HG02759 (cell line): ENCODE measurements around the gene NBEAL1.
"Not testable (repeated sequence)": the region's sequence is repeated elsewhere in the genome, so short reads cannot be mapped to it uniquely, and the experiment has no call there.

Source experiments
- ATAC-seq: cut with Tn5 transposase; IDR thresholded peaks from one replicate; pipeline ENCODE4 v1.9.1; 2021; ENCODE audit warnings: mild to moderate bottlenecking, moderate library complexity; ENCODE audit not compliant: unreplicated experiment

The NBEAL1 gene

DNA sequence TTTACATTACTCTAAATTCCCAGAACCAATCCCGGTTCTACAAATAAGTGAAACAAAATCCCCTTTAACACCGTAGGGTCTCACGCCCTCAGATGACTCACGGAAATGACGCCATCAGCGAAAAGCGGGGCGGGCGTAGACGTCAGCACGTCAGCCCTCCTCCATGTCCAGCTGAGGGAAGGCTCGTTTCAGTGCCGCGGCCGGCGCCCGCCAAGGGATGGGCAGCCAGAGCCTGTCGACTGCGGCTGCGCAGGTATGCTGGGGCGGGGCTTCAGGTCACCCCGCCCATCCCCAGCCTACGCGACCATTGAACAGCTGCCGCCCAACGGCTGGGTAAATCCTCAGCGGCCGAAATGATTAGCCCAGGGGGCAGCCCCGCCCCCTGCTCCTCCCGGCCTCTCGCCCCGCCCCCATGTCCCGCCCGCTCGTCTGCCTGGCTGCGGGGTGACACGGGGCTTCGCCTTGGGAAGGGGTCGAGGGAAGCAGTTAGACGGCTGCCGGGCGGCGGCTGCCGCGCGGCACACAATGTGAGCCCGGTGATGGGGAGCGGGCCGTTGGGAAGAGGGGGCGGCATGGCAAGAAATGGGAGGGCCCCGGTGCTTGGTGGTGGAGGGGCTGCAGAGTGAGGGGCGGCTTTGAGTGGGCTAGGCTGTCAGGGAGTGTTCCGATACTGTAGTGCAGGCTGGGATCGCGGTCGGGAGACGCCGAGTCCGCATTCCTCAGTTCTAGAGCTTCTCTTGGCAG lies at the start of gene NBEAL1:
Gene NBEAL1, plus strand, starts transcription at position 420 of the 744 bp plus-strand sequence. CDS start 1,510 bp downstream, outside the sequence.
- peak; percentile 98 for ATAC-seq

DNA sequence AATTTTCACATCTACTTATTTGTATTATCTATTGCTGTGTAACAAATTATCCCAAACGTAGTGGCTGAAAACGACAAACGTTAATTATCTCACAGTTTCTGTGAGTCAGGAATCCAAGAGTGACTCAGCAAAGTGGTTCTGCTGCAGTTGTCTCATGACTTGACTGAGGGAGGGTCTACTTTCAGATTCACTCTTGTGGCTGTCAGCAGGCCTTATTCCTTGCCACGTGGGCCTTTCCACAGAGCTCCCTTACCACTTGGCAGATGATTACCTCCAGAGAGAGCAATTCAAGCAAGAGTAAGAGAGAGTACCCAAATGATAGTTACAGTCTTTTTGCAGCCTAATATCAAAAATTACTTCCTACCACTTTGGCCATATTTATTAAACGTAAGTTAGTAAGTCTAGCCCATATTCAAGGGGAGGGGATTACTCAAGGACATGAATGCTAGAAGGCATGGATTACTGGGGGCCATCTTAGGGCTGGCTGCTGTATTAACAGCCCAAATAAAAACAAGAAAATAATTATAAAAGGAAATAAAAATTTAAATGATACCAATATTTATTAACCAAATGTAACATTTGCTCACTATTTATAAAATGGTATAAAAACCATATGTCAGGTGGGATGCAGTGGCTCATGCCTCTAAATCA lies 48.7 kb upstream of the NBEAL1 start:
- peak; percentile 98 for ATAC-seq

DNA sequence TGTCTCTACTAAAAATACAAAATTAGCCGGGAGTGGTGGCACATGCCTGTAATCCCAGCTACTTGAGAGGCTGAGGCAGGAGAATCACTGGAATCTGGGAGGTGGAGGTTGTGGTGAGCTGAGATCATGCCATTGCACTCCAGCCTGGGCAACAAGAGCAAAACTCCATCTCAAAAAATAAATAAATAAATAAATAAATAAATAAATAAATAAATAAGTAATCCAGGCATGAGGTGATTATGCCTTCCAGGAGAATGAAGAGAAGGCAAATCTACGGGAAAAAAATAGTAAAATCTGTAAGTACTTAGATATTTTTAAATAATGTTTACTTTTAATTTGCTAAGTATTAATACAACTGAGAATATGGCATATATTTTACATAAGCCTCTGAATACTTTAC lies 45.3 kb upstream of the NBEAL1 start:
- ATAC-seq = not testable (repeated sequence)

DNA sequence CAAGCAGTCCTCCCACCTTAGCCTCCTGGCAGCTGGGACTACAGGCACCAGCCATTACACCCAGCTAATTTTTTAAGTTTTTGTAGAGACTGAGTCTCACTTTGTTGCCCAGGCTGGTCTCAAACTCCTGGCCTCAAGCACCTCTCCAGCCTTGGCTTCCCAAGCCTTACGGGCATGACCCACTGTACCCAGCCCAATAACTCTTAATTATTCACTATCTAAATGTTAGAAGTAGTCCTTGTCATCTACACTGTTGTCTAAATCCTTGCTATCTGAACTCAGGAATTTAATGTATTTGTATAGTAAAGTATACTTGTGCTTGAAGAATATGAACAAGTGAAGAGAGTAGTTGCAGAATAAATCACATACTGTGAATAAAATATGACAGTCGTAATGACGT lies 37.9 kb upstream of the NBEAL1 start:
- no peak for ATAC-seq

DNA sequence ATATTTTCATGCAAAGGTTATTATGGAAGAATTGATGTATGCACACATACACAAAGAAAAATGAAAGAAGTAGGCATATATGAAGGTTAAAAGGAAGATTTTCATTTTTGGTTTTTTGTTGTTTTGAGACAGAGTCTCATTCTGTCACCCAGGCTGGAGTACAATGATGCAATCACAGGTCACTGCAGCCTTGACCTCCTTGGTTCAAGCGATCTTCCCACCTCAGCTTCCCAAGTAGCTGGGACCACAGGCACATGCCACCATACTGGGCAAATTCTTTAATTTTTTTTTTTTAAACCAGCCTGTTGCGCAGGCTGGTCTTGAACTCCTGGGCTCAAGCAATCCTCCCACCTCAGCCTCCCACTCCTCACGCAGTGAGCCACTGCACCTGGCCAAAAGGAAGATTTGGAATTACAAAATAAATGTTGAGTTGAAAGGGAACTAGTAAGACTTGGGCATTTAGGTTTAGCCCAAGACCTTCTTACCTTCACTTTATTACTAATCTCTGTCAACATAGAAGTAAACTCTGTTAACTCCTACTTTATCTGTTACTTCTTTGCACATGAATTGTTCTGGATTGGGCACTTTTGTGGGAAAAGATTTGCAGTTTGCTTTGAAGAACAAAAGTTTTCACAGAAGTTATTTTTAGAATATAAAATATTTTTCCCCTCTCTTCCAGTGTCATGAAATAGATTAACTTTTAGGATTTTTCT lies 31.7 kb upstream of the NBEAL1 start:
- ATAC-seq = no peak

DNA sequence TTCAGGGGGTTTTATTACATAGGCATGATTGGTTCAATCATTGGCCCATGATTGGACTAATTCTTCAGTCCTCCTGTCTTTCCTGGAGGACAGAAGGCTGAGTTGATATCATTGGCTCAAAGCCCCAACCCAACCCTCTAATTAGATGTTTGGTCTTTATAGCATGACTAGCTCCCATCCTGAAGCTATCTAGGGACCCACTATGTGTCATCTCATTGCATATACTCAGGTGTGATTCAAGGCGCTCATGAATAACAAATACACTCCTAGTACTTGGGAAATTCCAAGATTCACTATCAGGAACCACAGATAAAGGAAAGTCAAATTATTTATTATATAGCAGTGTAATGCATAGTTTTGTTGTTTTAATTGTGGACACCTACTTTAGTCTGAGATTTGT lies 24.9 kb upstream of the NBEAL1 start:
- ATAC-seq = no peak

DNA sequence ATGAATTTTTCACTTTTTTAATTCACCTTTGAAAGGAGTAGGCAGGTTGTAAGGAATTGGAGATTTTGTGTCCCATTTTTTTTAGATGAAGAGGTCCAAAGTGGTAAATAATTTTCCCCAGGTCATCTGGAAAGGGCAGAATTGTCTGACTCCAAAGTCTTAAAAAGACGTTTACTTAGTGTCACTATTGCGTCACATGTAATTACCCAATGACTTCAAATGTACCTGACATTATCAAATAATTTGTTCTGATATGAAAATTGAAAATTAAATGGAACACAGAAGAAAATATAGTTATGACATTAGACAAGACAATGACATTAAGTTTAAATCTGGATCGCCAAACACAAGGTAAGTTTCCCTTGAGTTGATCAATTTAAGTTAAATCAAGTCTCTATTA lies 24.2 kb upstream of the NBEAL1 start:
- no peak for ATAC-seq

DNA sequence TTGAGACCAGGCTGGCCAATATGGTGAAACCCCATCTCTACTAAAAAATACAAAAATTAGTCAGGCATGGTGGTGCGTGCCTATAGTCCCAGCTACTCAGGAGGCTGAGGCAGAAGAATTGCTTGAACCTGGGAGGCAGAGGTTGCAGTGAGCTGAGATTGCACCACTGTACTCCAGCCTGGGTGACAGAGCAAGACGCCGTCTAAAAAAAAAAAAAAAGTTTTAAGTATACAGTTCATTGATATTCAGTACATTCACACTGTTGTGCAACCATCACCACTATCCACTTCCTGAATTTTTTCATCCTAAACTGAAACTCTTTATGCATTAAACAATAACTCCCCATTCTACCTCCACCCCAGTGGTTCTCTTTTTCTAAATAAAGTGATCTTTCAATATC lies 17.6 kb upstream of the NBEAL1 start:
- not testable (repeated sequence) for ATAC-seq

DNA sequence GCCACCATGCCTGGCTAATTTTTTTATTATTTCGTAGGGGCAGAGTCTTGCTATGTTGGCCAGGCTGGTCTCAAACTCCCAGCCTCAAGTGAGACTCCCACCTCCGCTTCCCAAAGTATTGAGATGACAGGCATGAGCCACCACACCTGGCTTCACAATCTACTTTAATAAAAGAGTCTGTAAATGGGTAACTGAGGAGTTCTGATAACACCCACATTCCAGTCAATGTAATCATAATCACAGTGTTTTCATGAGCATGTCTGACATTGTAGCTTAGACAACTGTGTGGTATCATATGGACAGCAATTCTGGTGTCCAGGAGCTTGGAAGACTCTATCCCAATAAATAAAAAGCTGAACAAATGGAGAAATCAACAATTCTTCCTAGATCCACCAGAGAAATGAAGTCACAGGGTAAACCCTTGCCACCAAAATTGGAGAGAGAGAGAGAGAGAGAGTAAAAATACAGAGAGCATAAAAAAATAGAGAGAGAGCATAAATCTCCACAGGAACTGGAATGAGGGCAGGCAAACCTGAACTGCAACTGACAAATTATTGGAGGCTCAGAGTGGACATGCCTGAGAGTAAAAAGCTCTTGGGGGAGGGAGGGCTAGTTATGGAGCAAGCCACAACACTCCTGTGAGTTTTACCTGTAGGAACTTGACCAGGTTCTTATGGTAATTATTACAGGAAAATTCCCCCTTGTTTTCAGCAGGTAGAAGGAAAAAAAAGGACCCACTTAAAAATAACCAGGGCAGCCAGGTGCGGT lies 12.4 kb upstream of the NBEAL1 start:
- ATAC-seq = no peak

DNA sequence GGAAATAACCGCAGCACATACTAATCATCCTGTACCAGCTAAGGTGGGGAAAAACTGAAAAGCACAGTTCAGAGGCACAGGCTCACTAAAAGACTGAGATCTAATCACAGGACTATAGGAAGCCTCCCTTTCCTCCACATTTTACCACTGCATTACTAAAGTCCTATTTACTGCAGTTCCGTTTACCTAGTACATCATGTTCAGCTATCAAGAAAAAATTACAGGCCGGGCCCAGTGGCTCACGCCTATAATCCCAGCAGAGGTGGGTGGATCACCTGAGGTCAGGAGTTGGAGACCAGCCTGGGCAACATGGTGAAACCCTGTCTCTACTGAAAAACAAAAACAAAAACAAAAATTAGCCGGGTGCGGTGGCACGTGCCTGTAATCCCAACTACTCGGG lies 11.0 kb upstream of the NBEAL1 start:
- no peak for ATAC-seq

DNA sequence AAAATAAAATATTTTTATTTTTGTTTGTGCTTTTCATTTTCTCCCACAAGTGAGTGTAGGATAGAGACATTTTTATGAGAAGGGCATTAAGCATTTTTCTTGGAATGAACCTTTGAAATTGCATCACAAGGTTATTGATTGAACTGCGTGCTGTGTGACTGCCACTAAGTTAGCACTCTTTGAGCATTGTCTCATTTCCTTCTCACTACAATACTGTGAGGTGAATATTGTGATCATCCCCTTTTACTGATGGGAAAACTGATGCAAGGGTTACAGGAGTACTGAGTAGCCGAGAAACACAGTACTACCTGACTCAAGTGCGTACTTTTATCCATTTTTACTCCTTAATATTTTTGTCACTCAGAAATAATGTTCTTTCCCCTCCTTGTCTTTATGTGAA lies 2.0 kb downstream of the NBEAL1 start:
- no peak for ATAC-seq

DNA sequence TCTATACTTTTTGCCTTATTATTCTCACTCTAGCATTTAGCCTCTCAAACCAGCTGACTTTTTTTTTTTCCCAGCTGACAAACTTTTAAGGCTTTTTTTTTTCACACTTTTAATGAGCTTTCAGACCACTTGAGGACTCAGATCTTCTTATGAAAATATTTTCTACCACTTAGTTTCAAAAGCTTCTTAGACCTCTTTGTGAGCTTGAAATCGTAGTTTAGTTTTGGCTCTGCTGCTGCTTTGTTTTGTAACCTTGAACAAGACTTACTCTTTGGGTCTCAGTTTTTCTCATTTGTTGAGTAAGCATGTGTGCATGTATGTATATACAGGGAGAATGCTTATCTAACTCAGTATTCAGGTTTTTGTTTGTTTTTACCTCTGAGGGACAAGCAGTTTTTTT lies 3.5 kb downstream of the NBEAL1 start:
- ATAC-seq = no peak

DNA sequence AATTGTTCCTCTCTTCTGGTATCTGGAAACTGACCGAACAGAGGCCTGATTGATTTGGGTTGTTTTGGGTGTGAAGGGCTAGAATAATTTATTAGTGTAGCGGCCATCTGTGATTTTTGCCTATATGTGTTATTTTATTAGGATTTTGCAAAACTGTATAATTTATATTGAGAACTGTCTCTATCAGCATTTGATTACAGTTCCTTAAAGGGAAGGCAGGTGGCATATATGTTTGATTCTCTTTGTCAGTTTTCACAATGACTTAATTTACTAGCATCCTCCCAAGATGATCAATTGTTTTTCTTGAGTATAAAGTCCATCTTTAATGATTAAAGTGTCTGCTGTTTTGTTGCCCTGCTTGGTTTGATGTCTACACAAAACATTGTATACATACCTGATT lies 4.5 kb downstream of the NBEAL1 start:
- no peak for ATAC-seq

DNA sequence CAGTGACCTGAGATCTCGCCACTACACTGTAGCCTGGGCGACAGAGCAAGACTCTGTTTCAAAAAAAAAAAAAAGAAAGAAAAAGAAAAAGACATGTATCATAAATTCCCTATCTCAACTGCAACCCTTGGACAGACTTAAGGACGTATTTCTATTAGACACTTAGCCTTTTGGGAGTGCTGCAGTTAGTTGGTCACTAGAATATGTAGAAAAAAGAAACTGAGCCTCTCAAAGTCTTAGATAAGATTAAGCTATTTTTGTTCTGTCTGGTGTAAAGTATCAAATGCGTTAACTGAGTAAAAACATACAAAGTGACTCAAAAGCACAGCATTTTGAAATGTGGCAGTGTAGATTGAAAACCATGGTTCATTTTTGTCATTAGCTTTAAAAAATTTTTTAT lies 7.3 kb downstream of the NBEAL1 start:
- ATAC-seq = no peak

DNA sequence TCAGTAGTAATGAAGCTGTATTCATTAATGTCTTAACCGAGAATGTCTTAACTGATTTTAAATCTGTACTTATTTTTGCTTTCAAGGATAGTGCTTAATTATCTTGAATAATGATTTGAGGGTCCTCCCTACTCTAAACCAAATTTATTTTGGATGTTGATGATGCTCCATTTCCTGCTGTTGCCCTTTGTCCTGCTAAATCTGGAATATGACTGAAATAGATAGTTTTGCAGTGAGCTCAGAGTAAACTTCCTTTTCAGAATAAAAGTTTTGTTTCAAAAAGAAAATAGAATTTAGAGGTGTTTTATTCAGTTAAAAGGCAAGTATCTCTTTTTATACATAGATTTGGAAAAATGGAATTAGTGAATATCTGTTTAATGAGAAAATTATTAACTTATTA lies 8.1 kb downstream of the NBEAL1 start:
- ATAC-seq = no peak

DNA sequence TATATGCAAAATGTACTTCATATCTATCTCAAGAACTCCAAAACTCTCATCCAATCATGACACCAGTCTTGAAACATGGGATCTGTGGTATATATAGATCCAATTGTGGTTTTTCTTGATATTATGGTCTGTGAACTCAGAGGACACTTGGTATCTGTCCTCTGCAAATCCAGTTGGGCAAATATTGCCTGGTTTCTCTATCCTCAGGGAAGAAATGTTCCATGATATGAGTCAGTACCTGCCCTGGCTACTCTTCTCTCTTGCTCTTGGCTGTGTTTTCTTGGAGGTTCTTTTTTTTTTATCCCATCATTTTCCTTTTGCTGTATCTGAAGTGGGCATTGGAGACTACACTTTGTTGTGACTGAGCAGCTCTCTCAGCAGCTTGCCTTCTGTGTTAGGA lies 10.9 kb downstream of the NBEAL1 start:
- no peak for ATAC-seq

DNA sequence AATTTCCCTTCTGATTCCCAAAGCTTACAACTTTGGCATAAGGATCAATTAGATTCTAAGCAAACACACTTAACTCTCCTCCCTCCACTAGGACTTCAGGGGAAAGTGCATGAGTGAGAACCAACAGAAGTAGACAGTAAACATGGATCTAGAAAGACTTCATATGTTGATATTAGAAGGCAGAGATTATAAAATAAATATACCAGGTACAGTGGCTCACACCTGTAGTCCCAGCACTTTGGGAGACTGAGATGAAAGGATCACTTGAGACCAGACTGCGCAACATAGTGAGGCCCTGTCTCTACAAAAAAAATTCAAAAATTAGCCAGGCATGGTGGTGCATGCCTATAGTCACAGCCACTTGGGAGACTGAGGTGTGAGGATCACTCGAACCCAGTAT lies 15.9 kb downstream of the NBEAL1 start:
- ATAC-seq = no peak

DNA sequence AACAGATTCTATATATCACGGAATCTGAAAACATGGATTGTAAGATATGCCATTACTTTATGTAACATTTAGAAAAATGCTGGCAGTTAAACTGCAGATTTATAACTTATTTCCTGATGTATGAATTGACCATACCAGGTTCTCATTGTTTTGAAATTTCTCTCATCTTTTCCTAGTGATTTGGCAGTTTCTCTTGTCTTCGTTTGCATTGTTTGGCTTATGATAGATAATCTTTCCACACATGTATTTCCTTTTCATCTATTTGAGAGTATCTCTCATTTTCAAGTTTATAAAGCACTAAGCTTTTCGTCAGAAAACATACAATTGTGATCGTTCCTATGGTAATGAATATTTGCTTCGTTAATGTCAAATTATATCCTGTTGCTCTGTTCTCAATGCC lies 16.3 kb downstream of the NBEAL1 start:
- no peak for ATAC-seq

DNA sequence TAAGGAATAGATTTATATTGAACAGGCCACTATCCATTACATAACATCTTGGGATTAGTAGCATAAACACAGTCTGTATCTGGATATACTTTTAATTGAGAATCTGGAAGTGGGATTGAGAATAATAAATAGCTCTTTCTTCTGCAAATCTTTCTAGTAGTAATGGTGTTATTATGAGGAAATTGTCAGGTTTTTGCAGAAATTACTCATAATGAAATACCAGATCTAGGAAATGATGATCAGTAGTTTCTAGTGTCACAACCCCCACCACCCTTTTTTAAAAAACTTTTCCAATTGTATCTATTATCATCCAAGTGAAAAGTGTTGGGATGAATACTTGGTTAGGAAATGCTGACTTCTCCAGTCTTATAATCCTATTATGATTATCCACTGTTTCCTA lies 18.7 kb downstream of the NBEAL1 start:
- no peak for ATAC-seq

DNA sequence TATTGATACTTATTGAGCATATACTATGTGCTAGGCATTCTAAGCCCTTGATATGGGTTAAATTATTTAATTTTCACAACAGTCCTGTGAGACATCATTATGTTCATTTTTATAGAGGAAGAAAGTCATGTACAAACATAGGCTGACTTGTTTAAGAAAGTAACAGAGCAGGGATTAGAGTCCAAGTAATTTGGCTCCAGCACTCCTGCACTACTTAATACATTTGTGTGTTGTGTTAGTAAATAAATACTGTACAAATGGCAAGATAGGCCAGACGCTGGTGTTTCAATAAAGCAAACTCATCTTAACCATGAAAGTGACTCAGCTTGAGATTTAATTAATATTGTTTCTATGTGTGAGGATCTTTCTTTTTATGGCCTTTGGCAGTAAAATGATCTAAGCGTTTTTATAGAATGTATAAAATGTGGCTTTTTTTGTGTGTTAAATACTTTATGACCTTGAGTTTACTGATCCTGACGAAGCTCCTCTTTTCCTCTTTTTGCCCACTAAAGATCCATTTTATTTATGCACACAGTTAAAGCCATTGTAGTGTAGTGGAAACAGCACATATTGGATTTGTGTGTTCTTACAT lies 21.3 kb downstream of the NBEAL1 start:
- no peak for ATAC-seq

DNA sequence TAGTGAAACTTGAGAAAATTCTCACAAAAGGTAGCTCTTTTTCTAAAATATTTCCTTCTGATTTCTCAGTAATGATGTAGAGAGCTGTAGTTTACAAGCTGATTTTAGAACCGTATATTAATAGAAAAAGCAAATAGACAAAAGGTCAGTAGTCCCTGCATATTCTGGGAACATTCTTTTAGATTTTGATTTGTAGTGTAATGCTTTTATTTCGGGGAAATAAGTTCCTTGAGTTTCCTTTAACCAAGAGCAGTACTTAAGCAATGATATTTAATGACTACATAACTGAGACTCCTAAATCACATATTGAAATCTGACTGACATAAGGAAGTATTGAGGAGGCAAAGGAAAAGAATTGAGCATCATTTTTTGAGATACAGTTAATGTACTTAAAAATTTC lies 22.4 kb downstream of the NBEAL1 start:
- ATAC-seq = no peak
